ENCODE results near the gene CLEC3B.

Gene CLEC3B

GRCh38 chr3:45003859-45004258 lies 22.2 kb upstream of the CLEC3B start:
- no peak for DNase-seq

GRCh38 chr3:45007091-45007490 lies 19.0 kb upstream of the CLEC3B start:
- no peak for DNase-seq

- no peak for DNase-seq
These were observed 18.0 kb upstream of the CLEC3B start for GRCh38 chr3:45008117-45008516.

GRCh38 chr3:45009868-45010267 lies 16.2 kb upstream of the CLEC3B start:
- no peak for DNase-seq

- DNase-seq: no peak
These were observed 15.2 kb upstream of the CLEC3B start for GRCh38 chr3:45010811-45011333.

GRCh38 chr3:45011756-45012508 lies 14.2 kb upstream of the CLEC3B start:
- DNase-seq: no peak

GRCh38 chr3:45012577-45012976 lies 13.5 kb upstream of the CLEC3B start:
- no peak for DNase-seq

- DNase-seq: no peak
These were observed 9.2 kb upstream of the CLEC3B start for GRCh38 chr3:45016916-45017315.

- DNase-seq: no peak
These were observed 8.3 kb upstream of the CLEC3B start for GRCh38 chr3:45017821-45018220.

GRCh38 chr3:45020534-45020933 lies 5.6 kb upstream of the CLEC3B start:
- no peak for DNase-seq

GRCh38 chr3:45021524-45022297 lies 4.4 kb upstream of the CLEC3B start:
- no peak for DNase-seq

GRCh38 chr3:45023675-45024074 lies 2.4 kb upstream of the CLEC3B start:
- no peak for DNase-seq

- DNase-seq: no peak
These were observed 1.4 kb upstream of the CLEC3B start for GRCh38 chr3:45024542-45025255.

GRCh38 chr3:45026957-45027356 lies 854 bp downstream of the CLEC3B start:
- DNase-seq: no peak

- DNase-seq: no peak
These were observed 1.3 kb downstream of the CLEC3B start for GRCh38 chr3:45027441-45027840.

- DNase-seq: no peak
These were observed 3.1 kb downstream of the CLEC3B start for GRCh38 chr3:45029216-45029615.

- DNase-seq: no peak
These were observed 3.6 kb downstream of the CLEC3B start for GRCh38 chr3:45029661-45030060.

- no peak for DNase-seq
These were observed 5.4 kb downstream of the CLEC3B start for GRCh38 chr3:45031531-45031930.

GRCh38 chr3:45032113-45032512 lies 6.0 kb downstream of the CLEC3B start:
- no peak for DNase-seq

GRCh38 chr3:45033791-45034190 lies 7.7 kb downstream of the CLEC3B start:
- no peak for DNase-seq

GRCh38 chr3:45034612-45035252 lies 8.6 kb downstream of the CLEC3B start:
- DNase-seq: peak; percentile 64

GRCh38 chr3:45035441-45036301 lies 9.6 kb downstream of the CLEC3B start:
- DNase-seq: peak; percentile 34

All from NCI-H69 (cell line).